IPS DF 4.7 (cell line): ENCODE measurements around the gene DNMBP.
"Not testable (repeated sequence)": the region's sequence is repeated elsewhere in the genome, so short reads cannot be mapped to it uniquely, and the experiment has no call there.

ENCODE experiments used
- DNase-seq: peaks from one replicate; pipeline ENCODE4 v3.0.0-alpha.2; 2013; ENCODE audit warnings: low spot score; ENCODE audit errors: extremely low read depth

The DNMBP gene

GRCh38 chr10:99863535-99864240 is 146.1 kb downstream of the DNMBP start:
- DNase-seq: not testable (repeated sequence)

GRCh38 chr10:99860466-99860865 is 149.3 kb downstream of the DNMBP start:
- DNase-seq: no peak

GRCh38 chr10:99859585-99859984 is 150.2 kb downstream of the DNMBP start:
- DNase-seq: no peak

DNA sequence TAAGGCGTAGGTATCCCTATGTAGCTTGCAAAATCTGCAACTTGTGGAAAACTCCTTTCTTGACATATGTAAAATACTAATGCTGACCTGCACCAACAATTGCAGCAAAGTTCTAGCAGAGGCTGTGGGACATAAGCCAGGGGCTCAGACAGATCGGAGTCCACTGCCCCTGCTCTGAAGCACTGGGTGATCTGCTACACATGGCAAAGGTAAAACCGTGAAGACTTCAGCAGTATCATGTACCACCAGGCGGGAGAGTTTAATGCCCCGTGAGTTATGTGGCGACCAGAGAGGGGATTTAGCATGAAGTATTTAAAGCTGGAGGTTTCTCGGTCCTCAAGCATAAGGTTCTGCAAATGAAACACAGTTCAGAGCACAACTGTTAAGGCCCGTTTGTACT is 150.9 kb downstream of the DNMBP start:
- no peak for DNase-seq

DNA sequence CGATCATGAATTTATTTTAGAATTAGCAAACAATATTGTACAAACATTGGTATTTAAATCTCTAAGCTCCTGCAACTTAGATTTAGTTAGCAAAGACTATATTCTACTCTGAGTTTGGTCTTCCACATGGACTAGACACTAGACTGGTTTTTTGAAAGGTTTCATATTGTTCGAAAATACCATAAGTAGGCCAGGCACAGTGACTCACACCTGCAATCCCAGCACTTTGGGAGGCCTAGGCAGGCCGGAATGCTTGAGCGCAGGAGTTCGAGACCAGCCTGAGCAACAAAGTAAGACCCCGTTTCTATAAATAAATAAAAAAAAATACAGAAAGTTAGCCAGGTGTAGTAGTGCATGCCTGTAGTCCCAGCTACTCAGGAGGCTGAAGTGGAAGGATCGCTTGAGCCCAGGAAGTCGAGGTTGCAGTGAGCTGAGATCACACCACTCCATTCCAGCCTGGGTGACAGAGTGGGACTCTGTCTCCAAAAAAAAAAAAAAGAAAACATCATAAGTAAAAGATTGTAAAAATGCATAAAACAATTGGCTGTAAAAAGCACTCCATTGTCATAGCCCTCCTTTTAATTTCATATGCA is 154.2 kb downstream of the DNMBP start:
- no peak for DNase-seq

DNA sequence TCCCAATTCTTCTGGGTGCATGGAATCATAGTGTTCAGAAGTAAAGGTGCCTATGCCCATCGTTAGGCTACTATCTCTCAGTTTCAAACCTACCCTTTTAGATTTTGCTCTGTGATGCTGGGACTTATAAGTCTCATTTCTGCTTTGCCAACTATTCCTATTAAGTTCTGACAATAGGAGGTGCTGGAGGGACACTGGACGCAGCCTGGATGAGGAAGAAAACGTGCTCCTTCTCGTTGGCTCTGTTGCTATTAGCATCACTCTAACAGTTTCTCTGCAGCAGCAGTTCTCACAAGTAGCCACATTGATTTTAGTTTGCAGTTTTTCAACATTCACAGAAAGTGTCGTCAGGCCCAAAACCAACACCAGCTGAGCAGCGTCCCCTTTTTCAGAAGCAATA is 154.9 kb downstream of the DNMBP start:
- no peak for DNase-seq

DNA sequence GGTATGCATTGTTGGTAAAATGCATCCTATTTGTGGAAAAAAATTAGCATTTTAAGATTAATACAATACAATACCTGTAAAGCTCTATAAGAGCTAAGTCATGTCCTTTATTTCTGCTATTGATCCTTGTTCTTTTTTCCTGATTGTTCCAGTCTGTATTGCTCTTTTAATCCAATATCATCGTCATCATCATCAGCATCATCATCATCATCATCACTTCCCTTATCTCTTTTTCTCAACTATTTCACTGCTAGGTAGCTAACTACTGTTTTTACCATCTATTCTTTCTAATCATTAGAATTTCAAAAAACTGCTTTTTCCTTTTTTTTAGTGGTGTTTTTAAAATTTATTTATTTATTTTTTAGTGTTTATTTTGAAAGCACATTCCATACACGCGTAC is 156.1 kb downstream of the DNMBP start:
- no peak for DNase-seq

DNA sequence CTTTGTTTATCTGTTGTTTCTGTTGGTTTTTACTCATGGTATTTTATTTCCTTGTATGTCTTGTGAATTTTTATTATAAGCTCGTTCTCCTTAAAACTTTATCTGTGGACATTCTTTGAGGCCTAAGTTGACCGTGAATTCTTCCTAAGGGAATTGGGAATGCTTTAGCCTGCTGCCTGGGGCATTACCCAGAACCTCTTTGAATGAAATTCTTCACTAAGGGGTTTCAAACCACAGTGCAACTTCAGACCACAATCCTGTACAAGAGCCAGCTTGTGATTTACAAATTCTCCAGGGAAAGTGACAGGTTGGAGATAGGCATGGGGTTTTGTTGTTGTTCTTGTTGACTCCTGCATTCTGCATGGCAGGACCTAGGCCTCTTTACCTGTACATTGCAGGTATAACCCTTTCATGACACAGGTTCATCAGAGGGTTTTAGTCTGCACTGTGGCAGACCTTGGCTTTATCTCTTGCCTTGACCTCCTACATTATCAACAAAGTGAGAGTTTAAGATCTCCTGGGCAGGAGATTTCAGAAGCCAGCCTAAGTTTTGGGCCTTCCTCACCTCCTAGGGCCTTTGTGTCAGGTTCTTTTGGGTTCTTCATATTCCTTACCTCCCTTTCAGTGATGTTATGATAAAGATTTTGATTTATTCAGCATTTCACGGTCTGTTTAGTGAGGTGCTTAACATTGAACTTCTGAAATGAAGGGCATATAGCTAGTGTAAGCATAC is 157.1 kb downstream of the DNMBP start:
- DNase-seq: no peak

- no peak for DNase-seq
Observed at GRCh38 chr10:99851825-99852224, 157.9 kb downstream of the DNMBP start.

GRCh38 chr10:99850767-99851340 is 158.9 kb downstream of the DNMBP start:
- no peak for DNase-seq

DNA sequence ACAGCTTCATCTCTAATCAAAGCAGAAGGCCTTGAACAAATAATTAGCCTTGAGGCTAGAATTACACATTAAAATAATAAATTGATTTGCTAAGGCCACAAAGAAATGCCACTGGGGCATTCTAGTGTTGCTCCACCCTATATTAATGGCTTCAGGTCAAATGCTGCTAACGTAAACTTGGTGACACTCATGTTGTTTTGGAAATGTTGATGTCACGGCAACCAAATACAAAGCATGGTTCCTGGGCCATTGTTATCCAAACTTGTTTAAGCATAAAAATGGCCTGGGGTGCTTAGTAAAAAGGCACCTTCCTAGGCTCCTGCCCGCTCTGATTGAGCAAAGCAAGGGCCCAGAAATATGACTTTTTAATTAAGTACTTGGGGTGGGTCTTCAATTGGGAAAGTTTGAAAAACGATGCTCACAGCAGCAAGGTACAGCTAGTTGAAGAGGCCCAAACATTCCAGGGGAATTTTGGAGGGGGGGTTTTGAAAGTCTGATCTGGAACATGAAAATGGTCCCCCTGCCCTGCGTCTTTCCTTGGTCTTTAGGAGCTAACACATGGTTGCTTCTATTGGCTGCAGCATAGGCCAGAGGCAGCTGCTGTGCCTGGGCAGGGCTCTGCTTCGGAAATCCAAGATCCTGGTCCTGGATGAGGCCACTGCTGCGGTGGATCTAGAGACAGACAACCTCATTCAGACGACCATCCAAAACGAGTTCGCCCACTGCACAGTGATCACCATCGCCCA is 159.6 kb downstream of the DNMBP start:
- peak; percentile 84 for DNase-seq

DNA sequence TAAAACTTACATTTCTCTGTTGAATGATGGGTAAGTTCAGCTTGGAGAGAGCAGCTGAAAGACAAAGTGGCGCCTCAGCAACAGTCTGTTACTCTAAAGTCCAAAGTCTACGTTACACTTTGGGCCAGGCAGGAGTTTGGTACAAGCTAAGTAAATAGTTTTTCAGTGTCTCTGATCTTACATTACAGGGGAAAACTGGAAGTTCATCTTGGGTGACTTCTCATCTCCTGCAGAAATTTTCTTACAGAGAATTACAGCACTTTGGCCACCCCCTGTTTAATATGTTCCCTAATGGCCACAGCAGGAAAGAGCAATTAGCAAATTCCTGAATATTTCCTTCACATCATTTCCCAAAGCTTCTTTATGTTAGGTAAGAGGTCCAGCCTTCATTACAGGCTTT is 160.2 kb downstream of the DNMBP start:
- no peak for DNase-seq

DNA sequence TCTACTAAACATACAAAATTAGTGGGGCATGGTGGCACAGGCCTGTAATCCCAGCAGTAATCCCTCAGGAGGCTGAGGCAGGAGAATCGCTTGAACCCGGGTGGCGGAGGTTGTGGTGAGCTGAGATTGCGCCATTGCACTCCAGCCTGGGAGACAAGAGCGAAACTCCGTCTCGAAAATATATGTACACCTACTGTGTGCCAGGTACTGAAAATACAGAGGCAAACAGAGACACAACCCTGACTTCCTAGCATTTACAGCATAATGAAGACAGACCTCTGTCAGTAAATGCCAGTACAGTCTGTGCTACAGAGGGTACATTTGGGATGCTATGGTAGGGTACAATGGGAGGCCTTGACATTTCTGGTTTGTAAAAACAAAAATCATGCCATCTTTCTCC is 160.7 kb downstream of the DNMBP start:
- DNase-seq: no peak

DNA sequence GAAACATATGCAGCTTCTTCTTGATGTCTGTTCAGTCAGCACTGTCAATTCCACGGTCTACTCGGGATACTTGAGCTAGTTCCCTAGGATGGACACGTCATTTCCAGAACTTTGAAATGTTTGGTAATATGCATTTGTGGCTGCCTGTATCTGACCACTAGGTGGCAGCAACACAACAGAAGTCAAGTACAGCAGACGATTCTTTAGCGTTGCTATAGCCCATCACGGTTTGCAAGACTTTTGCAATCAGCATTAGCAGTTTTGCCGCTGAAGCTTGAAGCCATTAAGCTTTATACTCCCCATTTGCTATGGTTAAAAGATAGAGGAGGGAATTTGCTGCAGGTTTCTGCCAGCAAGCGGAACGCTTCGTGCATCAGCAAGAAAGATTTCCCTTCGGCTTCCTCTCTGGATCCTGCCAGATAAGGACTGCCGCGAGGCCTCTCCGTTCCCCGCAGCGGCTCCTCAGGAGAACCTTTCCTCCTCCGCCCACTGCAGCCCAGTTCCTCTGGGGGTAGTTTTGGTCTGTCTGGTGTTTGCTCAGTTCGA is 163.8 kb downstream of the DNMBP start:
- DNase-seq: peak; percentile 89

DNA sequence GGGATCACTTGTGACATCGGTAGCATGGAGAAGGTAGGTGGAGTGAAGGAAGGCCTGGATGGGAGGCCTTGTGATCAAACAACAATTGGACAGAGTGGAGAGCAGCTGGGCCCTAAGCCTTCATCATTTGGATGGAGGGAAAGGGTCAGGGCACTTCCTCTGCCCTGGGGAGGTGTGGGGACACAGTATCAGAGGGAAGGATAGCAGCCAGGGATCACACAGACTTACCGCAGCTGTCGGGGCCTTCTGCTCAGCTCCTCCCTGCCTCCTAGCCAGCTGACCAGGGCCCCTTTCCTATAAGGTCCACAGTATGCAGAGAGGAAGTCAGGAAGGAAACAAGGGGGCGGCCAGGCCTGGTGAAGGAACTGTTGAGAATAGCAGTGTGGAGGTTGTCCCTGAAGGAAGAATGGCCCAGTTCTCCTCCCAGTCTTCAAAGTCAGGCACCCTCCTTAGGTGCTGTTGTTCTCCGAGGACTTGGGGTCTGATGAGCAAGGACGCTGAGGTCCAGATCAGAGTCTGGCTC is 165.3 kb downstream of the DNMBP start:
- DNase-seq: no peak

DNA sequence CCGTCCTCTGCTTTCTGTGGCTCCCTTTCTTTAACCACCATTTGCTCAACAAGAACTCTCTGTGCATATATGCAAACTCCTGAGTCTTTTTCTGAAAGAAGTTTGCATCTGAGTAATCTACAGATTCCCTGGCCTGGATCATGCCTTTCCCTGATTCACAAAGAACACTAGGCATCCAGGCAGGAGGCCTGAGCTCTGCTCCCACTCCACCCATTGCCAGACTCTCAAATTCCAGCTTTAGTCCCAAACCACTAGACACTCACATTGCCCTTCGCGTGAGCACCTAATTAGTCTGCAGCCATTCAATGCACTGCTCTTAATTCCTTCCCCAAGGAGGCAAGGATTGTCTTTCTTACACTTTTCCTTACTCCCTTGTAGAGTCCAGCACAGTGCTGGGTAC is 166.4 kb downstream of the DNMBP start:
- no peak for DNase-seq

- no peak for DNase-seq
Observed at GRCh38 chr10:99841746-99842145, 168.0 kb downstream of the DNMBP start.

DNA sequence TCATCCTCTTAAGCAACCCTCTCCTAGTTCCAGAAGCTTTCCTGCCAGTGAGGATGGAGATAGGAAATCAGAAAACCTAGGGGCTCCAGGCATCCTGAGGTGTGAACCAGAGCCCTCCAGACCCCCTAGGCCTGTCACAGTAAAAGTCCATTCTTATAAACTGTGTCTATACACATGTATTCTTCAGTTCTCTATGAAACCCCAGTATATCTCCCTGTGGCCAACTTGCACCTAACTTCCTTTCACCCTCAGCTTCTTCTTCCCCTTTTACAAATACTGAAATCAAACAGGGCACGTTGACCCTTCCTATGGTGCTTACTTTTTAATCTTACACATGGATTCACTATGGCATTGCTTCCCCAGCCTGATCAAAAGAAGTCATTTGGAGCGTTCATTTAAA is 168.9 kb downstream of the DNMBP start:
- DNase-seq: not testable (repeated sequence)

GRCh38 chr10:99836711-99837110 is 173.0 kb downstream of the DNMBP start:
- no peak for DNase-seq

GRCh38 chr10:99835947-99836346 is 173.8 kb downstream of the DNMBP start:
- no peak for DNase-seq

DNA sequence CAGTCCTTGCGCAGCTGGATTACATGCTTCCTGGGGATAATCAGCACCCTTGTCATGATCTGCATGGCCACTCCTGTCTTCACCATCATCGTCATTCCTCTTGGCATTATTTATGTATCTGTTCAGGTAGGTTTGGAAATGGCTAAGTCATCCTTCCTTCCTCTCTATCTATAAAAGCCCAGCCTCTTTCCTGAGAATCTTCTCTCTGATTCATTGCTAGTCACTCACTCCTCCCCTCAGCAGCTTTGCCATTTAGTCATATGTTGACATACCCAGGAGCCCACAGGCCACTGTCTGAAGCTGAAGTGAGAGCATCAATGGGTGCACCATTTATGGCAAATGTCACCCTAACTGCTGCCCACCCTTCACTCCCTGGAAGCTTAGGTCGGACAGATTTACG is 175.3 kb downstream of the DNMBP start:
- DNase-seq: no peak
